Stomach (tissue), 9 donors: Measurements from ENCODE around the gene SPATA6. TPM values are rescaled to one million over a fixed set of nuclear protein-coding genes. Genes with fewer than 3 reads are reported as not detected.
"Not testable (repeated sequence)": the region's sequence is repeated elsewhere in the genome, so short reads cannot be mapped to it uniquely, and the experiment has no call there.

Experiments
- DNase-seq, 2 donors: peaks; one replicate each; pipeline versions ENCODE4 v3.0.0 to v3.0.0-alpha.2; 2013 to 2019
- H3K27ac ChIP-seq, 5 donors: fragments of 200-600 bp in 4 of 5; sonication (generic) in 4 of 5; one replicate each; pipeline ENCODE4 v1.5.1; 2013 to 2019; ENCODE audit warnings: mild to moderate bottlenecking in 1 of 5, moderate library complexity in 1 of 5
- H3K27me3 ChIP-seq, 3 donors: fragments of 200-600 bp; sonication (generic); one replicate each; pipeline ENCODE4 v1.5.1; 2017 to 2019; ENCODE audit warnings: mixed run types in 1 of 3
- H3K36me3 ChIP-seq, 4 donors: fragments of 200-600 bp; sonication (generic); 1 replicate in 3 of 4; 2 replicates in 1 of 4; pipeline ENCODE4 v1.5.1; 2016 to 2019
- H3K4me1 ChIP-seq, 4 donors: fragments of 200-600 bp; sonication (generic); one replicate each; pipeline ENCODE4 v1.5.1; 2016 to 2019
- H3K4me3 ChIP-seq, 4 donors: fragments of 200-600 bp; sonication (generic) in 3 of 4; one replicate each; pipeline ENCODE4 v1.5.1; 2016 to 2019; ENCODE audit warnings: mild to moderate bottlenecking in 1 of 4
- H3K9me3 ChIP-seq, 4 donors: fragments of 200-600 bp; sonication (generic); one replicate each; pipeline ENCODE4 v1.5.1; 2016 to 2019
- CTCF ChIP-seq, 7 experiments: fragments of 450-650 bp in 4 of 7; fragments of 200-600 bp in 3 of 7; sonication (generic) in 3 of 7; IDR thresholded peaks; one replicate each; pipeline ENCODE4 v1.5.1; 2016 to 2019; ENCODE audit warnings: antibody characterized with exemption in 7 of 7, control low read depth in 2 of 7, mild to moderate bottlenecking in 1 of 7
- EP300 ChIP-seq: sonication (generic); formaldehyde crosslinking; IDR thresholded peaks from one replicate; pipeline ENCODE4 v1.6.1; 2017; ENCODE audit warnings: antibody characterized with exemption
- POLR2A ChIP-seq, 4 donors: fragments of 450-650 bp; IDR thresholded peaks; one replicate each; pipeline ENCODE4 v1.6.1; 2016; ENCODE audit warnings: antibody characterized with exemption in 4 of 4, control low read depth in 2 of 4, mild to moderate bottlenecking in 1 of 4, moderate library complexity in 1 of 4
- POLR2AphosphoS5 ChIP-seq, 3 donors: sonication (generic); formaldehyde crosslinking; IDR thresholded peaks; one replicate each; pipeline ENCODE4 v1.6.1; 2016; ENCODE audit warnings: antibody characterized with exemption in 3 of 3
- WGBS, 5 donors: extraction: QIAGEN DNeasy Blood & Tissue Kit in 3 of 5; methylation state at CpG; one replicate each; pipeline versions ENCODE4 v1.1.5 to v1.1.7; 2013 to 2018; 5-methylcytosine and 5-hydroxymethylcytosine counted together
- intact Hi-C: fragments of 100-400 bp; cut with DNase I; formaldehyde crosslinking; loops from one replicate; pipeline ENCODE4 v1.15.1; 2023; ENCODE audit warnings: low total_unique reads
- polyA plus RNA-seq, 3 donors: library from polyadenylated mRNA; stranded (reverse); fragments of 200-250 nt; gene quantifications; one replicate each; pipeline ENCODE4 v1.2.3, GENCODE V29; 2013
- total RNA-seq, 5 donors: library from RNA; depleted of rRNA; stranded (reverse); fragments of >200 nt; gene quantifications; one replicate each; pipeline versions ENCODE4 v1.1.0 to v1.2.3, GENCODE V29; 2014 to 2016
- donor health status: healthy with polysubstance abuse.
- donor health status: Bipolar disorder and iron deficiency.
- donor health status: healthy.

SPATA6 gene
- total and polyA plus RNA-seq, 8 donors, result 3.1 to 59.1 (median 14.9) TPM

GRCh38 chr1:48294656-48295055 is 177.3 kb downstream of the SPATA6 start:
- Histone ChIP-seq H3K27ac (no peak overlapping the region), H3K36me3 (peaks cover 0 to 10% (median 5%) of the 10 kb centered on the region in 4 donors), H3K4me1 (no peaks in the 10 kb centered on the region), H3K4me3 (no peak overlapping the region), H3K27me3 (no peaks in the 10 kb centered on the region), H3K9me3 (peaks cover 0 to 6% (median 0%) of the 10 kb centered on the region in 4 donors)
- no peak for DNase-seq
- 77 to 95% (median 81%) methylated on average over 1 of the region's 1 CpG for WGBS, 5 donors
- intact Hi-C loops, result no loop called here
- TF ChIP-seq POLR2A (IDR thresholded peaks at IDR 0.05), result no peak
- TF ChIP-seq POLR2AphosphoS5 (IDR thresholded peaks at IDR 0.05), result no peak
- no peak for TF ChIP-seq CTCF (IDR thresholded peaks at IDR 0.05)
- TF ChIP-seq EP300, result no peak

- H3K27ac ChIP-seq, H3K4me1 ChIP-seq, H3K4me3 ChIP-seq, intact Hi-C loops, DNase-seq, H3K9me3 ChIP-seq, H3K27me3 ChIP-seq, H3K36me3 ChIP-seq: not testable (repeated sequence)
- 86 to 95% (median 91%) methylated on average over 6 of the region's 6 CpGs for WGBS, 5 donors
Observed at GRCh38 chr1:48294094-48294493, 177.9 kb downstream of the SPATA6 start.

- no peak overlapping the region for H3K27ac ChIP-seq
- TF ChIP-seq CTCF (IDR thresholded peaks at IDR 0.05) (no peak), POLR2A (IDR thresholded peaks at IDR 0.05) (no peak), POLR2AphosphoS5 (IDR thresholded peaks at IDR 0.05) (no peak), EP300 (no peak)
- intact Hi-C loops, result no loop called here
- no peak overlapping the region for H3K4me3 ChIP-seq
- WGBS, 5 donors, result 94 to 98% (median 95%) methylated on average over 5 of the region's 5 CpGs
- H3K4me1 ChIP-seq, result no peaks in the 10 kb centered on the region
- H3K36me3 ChIP-seq, result peaks cover 0 to 5% (median 0%) of the 10 kb centered on the region in 4 donors
- peaks cover 0 to 13% (median 6%) of the 10 kb centered on the region in 4 donors for H3K9me3 ChIP-seq
- no peak for DNase-seq
- H3K27me3 ChIP-seq, result no peaks in the 10 kb centered on the region
Observed at GRCh38 chr1:48292706-48293105, 179.3 kb downstream of the SPATA6 start.

- Histone ChIP-seq H3K27ac (no peak overlapping the region), H3K36me3 (peaks cover 0 to 5% (median 0%) of the 10 kb centered on the region in 4 donors), H3K9me3 (peaks cover 0 to 13% (median 6%) of the 10 kb centered on the region in 4 donors), H3K4me3 (no peak overlapping the region), H3K27me3 (no peaks in the 10 kb centered on the region), H3K4me1 (no peaks in the 10 kb centered on the region)
- no peak for DNase-seq
- TF ChIP-seq POLR2A (IDR thresholded peaks at IDR 0.05), result no peak
- TF ChIP-seq EP300, result no peak
- TF ChIP-seq POLR2AphosphoS5 (IDR thresholded peaks at IDR 0.05), result no peak
- TF ChIP-seq CTCF (IDR thresholded peaks at IDR 0.05), result no peak
- intact Hi-C loops, result no loop called here
- 76 to 94% (median 90%) methylated on average over 4 of the region's 4 CpGs for WGBS, 5 donors
Observed at GRCh38 chr1:48291421-48291820, 180.6 kb downstream of the SPATA6 start.

- Histone ChIP-seq H3K4me1 (no peaks in the 10 kb centered on the region), H3K27ac (no peak overlapping the region), H3K9me3 (peaks cover 0 to 24% (median 12%) of the 10 kb centered on the region in 4 donors), H3K36me3 (no peaks in the 10 kb centered on the region), H3K27me3 (no peaks in the 10 kb centered on the region), H3K4me3 (no peak overlapping the region)
- WGBS, 5 donors, result 76 to 95% (median 91%) methylated on average over 3 of the region's 3 CpGs
- no peak for DNase-seq
- intact Hi-C loops, result no loop called here
- TF ChIP-seq POLR2A (IDR thresholded peaks at IDR 0.05) (no peak), CTCF (IDR thresholded peaks at IDR 0.05) (no peak), POLR2AphosphoS5 (IDR thresholded peaks at IDR 0.05) (no peak), EP300 (no peak)
Observed at GRCh38 chr1:48285525-48285924, 186.5 kb downstream of the SPATA6 start.

- 48 to 66% (median 56%) methylated on average over 9 to 10 of the region's 10 CpGs for WGBS, 5 donors
- DNase-seq, H3K4me1 ChIP-seq, H3K27ac ChIP-seq, H3K27me3 ChIP-seq, intact Hi-C loops, H3K36me3 ChIP-seq, H3K4me3 ChIP-seq: not testable (repeated sequence)
- H3K9me3 ChIP-seq, result peaks cover 0 to 24% (median 12%) of the 10 kb centered on the region in 4 donors
Observed at GRCh38 chr1:48284696-48285420, 187.1 kb downstream of the SPATA6 start.

- not testable (repeated sequence) for DNase-seq
Observed at GRCh38 chr1:48282329-48282728, 189.7 kb downstream of the SPATA6 start.

More at GRCh38 chr1:48282329-48282728, 189.7 kb downstream of the SPATA6 start:
- H3K4me3 ChIP-seq, H3K36me3 ChIP-seq, intact Hi-C loops, H3K27ac ChIP-seq, H3K27me3 ChIP-seq, H3K4me1 ChIP-seq: not testable (repeated sequence)
- peaks cover 0 to 17% (median 8%) of the 10 kb centered on the region in 4 donors for H3K9me3 ChIP-seq
